HS-27A (cell line): Measurements from ENCODE around the gene ZNF431.
A peak's percentile ranks its signal among the peaks of the same experiment; 100 is the strongest.
"Not testable (repeated sequence)": the region's sequence is repeated elsewhere in the genome, so short reads cannot be mapped to it uniquely, and the experiment has no call there.

Experiments used
- DNase-seq: peaks from one replicate; pipeline ENCODE4 v3.0.0-alpha.2; 2012; ENCODE audit warnings: low read depth, missing footprints

The ZNF431 gene

GRCh38 chr19:21147540-21147939 lies 5.7 kb downstream of the ZNF431 start:
- DNase-seq: no peak

- no peak for DNase-seq
These were observed 6.8 kb downstream of the ZNF431 start for GRCh38 chr19:21148681-21149080.

- no peak for DNase-seq
These were observed 8.0 kb downstream of the ZNF431 start for GRCh38 chr19:21149877-21150276.

GRCh38 chr19:21151460-21151859 lies 9.6 kb downstream of the ZNF431 start:
- DNase-seq: no peak

GRCh38 chr19:21158523-21159135 lies 16.8 kb downstream of the ZNF431 start:
- no peak for DNase-seq

- no peak for DNase-seq
These were observed 22.7 kb downstream of the ZNF431 start for GRCh38 chr19:21164541-21164940.

GRCh38 chr19:21166436-21166835 lies 24.6 kb downstream of the ZNF431 start:
- no peak for DNase-seq

GRCh38 chr19:21197590-21198295 lies 55.9 kb downstream of the ZNF431 start:
- no peak for DNase-seq

- peak; percentile 50 for DNase-seq
These were observed 61.1 kb downstream of the ZNF431 start for GRCh38 chr19:21202865-21203494.

- no peak for DNase-seq
These were observed 68.3 kb downstream of the ZNF431 start for GRCh38 chr19:21210037-21210621.

- DNase-seq: peak; percentile 43
These were observed 79.9 kb downstream of the ZNF431 start for GRCh38 chr19:21221693-21222092.

GRCh38 chr19:21229938-21230337 lies 88.1 kb downstream of the ZNF431 start:
- DNase-seq: not testable (repeated sequence)

- DNase-seq: no peak
These were observed 91.9 kb downstream of the ZNF431 start for GRCh38 chr19:21233691-21234090.

- not testable (repeated sequence) for DNase-seq
These were observed 94.9 kb downstream of the ZNF431 start for GRCh38 chr19:21236751-21237150.

- no peak for DNase-seq
These were observed 96.8 kb downstream of the ZNF431 start for GRCh38 chr19:21238670-21239069.
